H1 (cell line): ENCODE data around the gene ACSF3. TPM values are rescaled to one million over a fixed set of nuclear protein-coding genes. Genes with fewer than 3 reads are reported as not detected.

Experiments
- CTCF ChIA-PET: fragments of 300-600 bp; sonication (Branson Sonifier 250); formaldehyde crosslinking; loops from one replicate; lab custom pipeline; 2021; ENCODE audit not compliant: partially characterized antibody; lab: Charles Lee
- POLR2A ChIA-PET: fragments of 300-600 bp; sonication (Branson Sonifier 250); formaldehyde crosslinking; loops from one replicate; lab custom pipeline; 2021; ENCODE audit warnings: inconsistent platforms; ENCODE audit not compliant: partially characterized antibody; lab: Charles Lee
- DNase-seq, 2 experiments: peaks; one replicate each; pipeline versions ENCODE4 v3.0.0 to v3.0.0-alpha.2; 2010 to 2022; ENCODE audit warnings: low spot score in 2 of 2, low read depth in 1 of 2, mixed read lengths in 1 of 2
- FAIRE-seq: peaks from 2 replicates; lab custom pipeline; 2011; peaks lifted over from hg19 to GRCh38; lab: Jason Lieb, UNC
- H2AFZ ChIP-seq: 2 replicates; pipeline ENCODE4 v1.8.1; 2012; ENCODE audit warnings: low read length, inconsistent platforms
- H2AK5ac ChIP-seq: 2 replicates; pipeline ENCODE4 v1.6.1; 2013; ENCODE audit warnings: low read depth, low read length
- H2BK120ac ChIP-seq: replicated peaks from 2 replicates; pipeline ENCODE3; 2013; ENCODE audit warnings: low read depth, low read length, inconsistent platforms
- H2BK12ac ChIP-seq: 2 replicates; pipeline ENCODE4 v1.6.1; 2013; ENCODE audit warnings: low read depth, low read length
- H2BK15ac ChIP-seq: 2 replicates; pipeline ENCODE4 v1.6.1; 2013; ENCODE audit warnings: low read length
- H2BK20ac ChIP-seq: 2 replicates; pipeline ENCODE4 v1.6.1; 2013; ENCODE audit warnings: low read length
- H2BK5ac ChIP-seq: 2 replicates; pipeline ENCODE4 v1.6.1; 2013; ENCODE audit warnings: low read depth, low read length
- H3K14ac ChIP-seq: 2 replicates; pipeline ENCODE4 v1.6.1; 2013; ENCODE audit warnings: inconsistent platforms; ENCODE audit not compliant: insufficient read length
- H3K18ac ChIP-seq: 2 replicates; pipeline ENCODE4 v1.6.1; 2013; ENCODE audit warnings: low read length; ENCODE audit errors: extremely low read depth
- H3K23ac ChIP-seq: 2 replicates; pipeline ENCODE4 v1.6.1; 2013; ENCODE audit warnings: inconsistent platforms; ENCODE audit not compliant: insufficient read length
- H3K23me2 ChIP-seq: 2 replicates; pipeline ENCODE4 v1.6.1; 2013; ENCODE audit warnings: low read depth, low read length
- H3K27ac ChIP-seq: 2 replicates; pipeline ENCODE4 v1.6.1; 2011; ENCODE audit warnings: low read depth, low read length, inconsistent platforms
- H3K27me3 ChIP-seq, 4 experiments: replicated peaks in 1 of 4; 1 replicate in 1 of 4; 2 replicates in 3 of 4; pipeline versions ENCODE4 v1.6.1 to v1.8.1; 2011 to 2013; ENCODE audit warnings: low read length in 3 of 4, mild to moderate bottlenecking in 3 of 4, inconsistent platforms in 2 of 4, mixed read lengths in 2 of 4, moderate library complexity in 1 of 4; ENCODE audit not compliant: control insufficient read depth in 3 of 4, insufficient read depth in 3 of 4; ENCODE audit errors: extremely low read depth in 1 of 4
- H3K36me3 ChIP-seq, 4 experiments: 2 replicates each; pipeline versions ENCODE4 v1.6.1 to v1.8.1; 2011 to 2013; ENCODE audit warnings: mild to moderate bottlenecking in 4 of 4, low read length in 3 of 4, moderate library complexity in 2 of 4, control low read depth in 1 of 4, inconsistent platforms in 1 of 4; ENCODE audit not compliant: insufficient read depth in 4 of 4, control insufficient read depth in 2 of 4
- H3K4ac ChIP-seq: replicated peaks from 2 replicates; pipeline ENCODE3; 2013; ENCODE audit warnings: low read length, low read depth, mixed read lengths, inconsistent platforms; ENCODE audit not compliant: insufficient read length
- H3K4me1 ChIP-seq, 4 experiments: replicated peaks in 1 of 4; 1 replicate in 1 of 4; 2 replicates in 3 of 4; pipeline versions ENCODE4 v1.6.1 to v1.8.1; 2011 to 2013; ENCODE audit warnings: low read length in 3 of 4, inconsistent platforms in 2 of 4, mixed read lengths in 1 of 4; ENCODE audit not compliant: insufficient read depth in 4 of 4, control insufficient read depth in 3 of 4
- H3K4me2 ChIP-seq, 2 experiments: 2 replicates each; pipeline versions ENCODE4 v1.6.1 to v1.8.1; 2011 to 2013; ENCODE audit warnings: low read depth in 2 of 2, low read length in 2 of 2, control low read depth in 1 of 2, inconsistent platforms in 1 of 2, mild to moderate bottlenecking in 1 of 2; ENCODE audit not compliant: insufficient read depth in 1 of 2
- H3K4me3 ChIP-seq, 4 experiments: fragments of 200-600, 300-600 bp in 1 of 4; sonication (generic), shearing (Covaris generic), sonication (Bioruptor Twin) in 1 of 4; 2 replicates each; pipeline versions ENCODE4 v1.5.1 to v1.8.1; 2011 to 2016; ENCODE audit warnings: low read length in 4 of 4, low read depth in 3 of 4, control low read depth in 2 of 4, inconsistent platforms in 2 of 4, mild to moderate bottlenecking in 2 of 4, mixed read lengths in 1 of 4, moderate library complexity in 1 of 4; ENCODE audit not compliant: insufficient read depth in 2 of 4; ENCODE audit errors: extremely low read depth in 1 of 4
- H3K56ac ChIP-seq: replicated peaks from 2 replicates; pipeline ENCODE3; 2013; ENCODE audit warnings: low read depth, mild to moderate bottlenecking, mixed read lengths, low read length, inconsistent platforms; ENCODE audit not compliant: insufficient read length
- H3K79me1 ChIP-seq: 2 replicates; pipeline ENCODE4 v1.6.1; 2013; ENCODE audit warnings: low read depth, low read length, control low read depth
- H3K79me2 ChIP-seq, 2 experiments: 2 replicates each; pipeline versions ENCODE4 v1.6.1 to v1.8.1; 2012 to 2013; ENCODE audit warnings: low read length in 2 of 2, mild to moderate bottlenecking in 2 of 2, inconsistent platforms in 1 of 2; ENCODE audit not compliant: insufficient read depth in 2 of 2, control insufficient read depth in 1 of 2
- H3K9ac ChIP-seq, 4 experiments: replicated peaks in 1 of 4; 1 replicate in 1 of 4; 2 replicates in 3 of 4; pipeline versions ENCODE4 v1.6.1 to v1.8.1; 2011 to 2013; ENCODE audit warnings: low read depth in 3 of 4, low read length in 3 of 4, control low read depth in 2 of 4, mild to moderate bottlenecking in 2 of 4, moderate library complexity in 2 of 4, inconsistent platforms in 1 of 4; ENCODE audit errors: extremely low read depth in 1 of 4
- H3K9me3 ChIP-seq, 2 experiments: 2 replicates each; pipeline versions ENCODE4 v1.6.1 to v1.8.1; 2012 to 2013; ENCODE audit warnings: mild to moderate bottlenecking in 2 of 2, moderate library complexity in 2 of 2, control low read depth in 1 of 2, inconsistent platforms in 1 of 2, low read depth in 1 of 2, low read length in 1 of 2, mixed read lengths in 1 of 2; ENCODE audit not compliant: insufficient read depth in 2 of 2
- H4K20me1 ChIP-seq, 2 experiments: replicated peaks in 1 of 2; 2 replicates each; pipeline versions ENCODE3 to v1.8.1; 2011 to 2013; ENCODE audit warnings: inconsistent platforms in 2 of 2, low read length in 2 of 2, mild to moderate bottlenecking in 1 of 2; ENCODE audit not compliant: insufficient read depth in 2 of 2, control insufficient read depth in 1 of 2
- H4K5ac ChIP-seq: 2 replicates; pipeline ENCODE4 v1.6.1; 2013; ENCODE audit warnings: low read length, low read depth, mixed read lengths, inconsistent platforms; ENCODE audit not compliant: insufficient read length
- H4K8ac ChIP-seq: 2 replicates; pipeline ENCODE4 v1.8.0; 2013; ENCODE audit warnings: mild to moderate bottlenecking, moderate library complexity, low read length, inconsistent platforms; ENCODE audit not compliant: insufficient read depth; ENCODE audit errors: extremely low read depth
- H4K91ac ChIP-seq: replicated peaks from 2 replicates; pipeline ENCODE3; 2013; ENCODE audit warnings: low read length, mixed read lengths, inconsistent platforms; ENCODE audit not compliant: insufficient read length
- ASH2L ChIP-seq: fragments of 200-600, 300-600 bp; sonication (generic); IDR thresholded peaks from one replicate; pipeline ENCODE4 v1.7.1; 2017; ENCODE audit warnings: low read length
- CHD1 ChIP-seq: IDR thresholded peaks from 2 replicates; pipeline ENCODE4 v1.6.1; 2012; ENCODE audit warnings: low read depth, low read length, improper control_type of control experiment
- CTCF ChIP-seq, 3 experiments: IDR thresholded peaks; 1 replicate in 2 of 3; 2 replicates in 1 of 3; pipeline versions ENCODE4 v1.5.1 to v1.6.1; 2011; ENCODE audit warnings: low read length in 3 of 3, mild to moderate bottlenecking in 3 of 3, inconsistent platforms in 2 of 3, low read depth in 1 of 3, moderate library complexity in 1 of 3; ENCODE audit not compliant: insufficient read depth in 1 of 3; ENCODE audit errors: control extremely low read depth in 1 of 3
- EP300 ChIP-seq, 2 experiments: IDR thresholded peaks; 1 replicate in 1 of 2; 2 replicates in 1 of 2; pipeline ENCODE4 v1.6.1; 2011 to 2012; ENCODE audit warnings: low read depth in 2 of 2, low read length in 2 of 2, mild to moderate bottlenecking in 2 of 2, borderline replicate concordance in 1 of 2, inconsistent platforms in 1 of 2, moderate library complexity in 1 of 2
- EZH2 ChIP-seq: fragments of 200-600 bp; sonication (generic); IDR thresholded peaks from 2 replicates; pipeline ENCODE4 v1.7.1; 2012; ENCODE audit warnings: low read depth, mild to moderate bottlenecking, moderate library complexity, low read length, inconsistent platforms; ENCODE audit not compliant: severe bottlenecking
- KDM5A ChIP-seq: fragments of 200-600 bp; IDR thresholded peaks from 2 replicates; pipeline ENCODE4 v1.7.1; 2012; ENCODE audit warnings: mild to moderate bottlenecking, low read length, inconsistent platforms, mixed read lengths
- PHF8 ChIP-seq: fragments of 200-600 bp; sonication (generic); conservative IDR thresholded peaks from 2 replicates; pipeline ENCODE4 v1.7.1; 2012; ENCODE audit warnings: low read depth, mild to moderate bottlenecking, inconsistent platforms, low read length, moderate library complexity
- SP1 ChIP-seq: IDR thresholded peaks from 2 replicates; pipeline ENCODE4 v1.6.1; 2011; ENCODE audit warnings: low read depth, low read length
- TAF1 ChIP-seq: IDR thresholded peaks from 2 replicates; pipeline ENCODE4 v1.6.1; 2011; ENCODE audit warnings: mild to moderate bottlenecking, low read depth, low read length
- USF2 ChIP-seq: IDR thresholded peaks from 2 replicates; pipeline ENCODE4 v1.6.1; 2011; ENCODE audit warnings: low read length, improper control_type of control experiment
- ZNF274 ChIP-seq: IDR thresholded peaks from 2 replicates; pipeline ENCODE4 v1.7.0; 2012; ENCODE audit warnings: low read length, borderline replicate concordance; ENCODE audit errors: extremely low read depth
- WGBS, 2 experiments: shearing (Covaris generic) in 1 of 2; methylation state at CpG; one replicate each; pipeline versions ENCODE4 v1.1.6 to v1.1.7; 2013 to 2015; ENCODE audit warnings: low lambda C conversion rate in 2 of 2, mixed read lengths in 2 of 2, inconsistent platforms in 1 of 2, low coverage in 1 of 2, missing lambda C conversion rate in 1 of 2; ENCODE audit not compliant: insufficient replicate concordance in 2 of 2, insufficient coverage in 1 of 2, insufficient read length in 1 of 2; ENCODE audit errors: extremely low coverage in 1 of 2, missing lambda C conversion rate in 1 of 2; 5-methylcytosine and 5-hydroxymethylcytosine counted together
- polyA plus RNA-seq, 7 experiments: library from polyadenylated mRNA; depleted of rRNA in 3 of 7; stranded (reverse) in 5 of 7; unstranded in 2 of 7; fragments of >200 nt in 5 of 7; fragments of 200-250 nt in 2 of 7; gene quantifications; 1 replicate in 5 of 7; 2 replicates in 1 of 7; 4 replicates in 1 of 7; pipeline versions ENCODE4 v1.2.1 to v1.2.3, GENCODE V29; 2011 to 2013; ENCODE audit warnings: missing spikeins in 2 of 7, mixed read lengths in 2 of 7
- total RNA-seq: library from RNA; stranded (reverse); fragmentation: NEBNext Ultra II Directional; extraction: Animal tissue kit (Norgen Biotek cat#: 25700); gene quantifications from 2 replicates; pipeline ENCODE4 v1.2.1, GENCODE V29; 2021

ACSF3 gene
- total and polyA plus RNA-seq, 2 of the 8 experiments (the other 6 are each of a cell fraction or from before 2014, with no cell fraction given) = 15.6 to 22.9 TPM

DNA sequence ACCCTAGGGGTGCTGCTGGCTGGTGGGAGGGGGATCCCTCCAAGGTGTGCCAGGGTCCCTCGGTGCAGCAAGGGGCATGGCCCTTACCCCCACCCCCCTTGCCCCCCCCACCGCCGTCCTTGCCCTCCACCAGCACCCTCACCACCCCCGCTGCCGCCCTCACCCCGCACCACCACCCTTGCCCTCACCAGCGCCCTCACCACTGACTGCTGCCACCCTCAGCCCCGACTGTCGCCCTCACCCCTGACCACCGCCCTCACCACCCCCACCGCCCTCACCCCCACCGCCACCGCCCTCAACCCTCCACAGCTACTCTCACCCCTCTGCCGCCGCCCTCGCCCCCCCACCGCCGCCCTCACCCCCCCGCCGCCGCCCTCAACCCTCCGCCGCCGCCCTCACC, 23.1 kb upstream of the ACSF3 start:
- Histone ChIP-seq H3K4ac (no peak overlapping the region), H2BK15ac (no peak overlapping the region), H3K4me2 (no peak overlapping the region), H2AK5ac (no peak overlapping the region), H3K27me3 (no peaks in the 10 kb centered on the region), H3K79me2 (no peaks in the 10 kb centered on the region), H3K36me3 (no peaks in the 10 kb centered on the region), H4K8ac (no peak overlapping the region), H2AFZ (no peak overlapping the region), H3K23me2 (peaks cover 9% of the 10 kb centered on the region; the same call in 1 of the 2 replicates), H3K9me3 (peaks cover 26 to 33% of the 10 kb centered on the region in 2 experiments), H3K23ac (no peak overlapping the region), H3K14ac (no peak overlapping the region), H3K4me1 (no peaks in the 10 kb centered on the region; a peak in 1 of 7 replicates), H3K4me3 (no peak overlapping the region), H3K18ac (no peak overlapping the region), H4K20me1 (peaks cover 0 to 4% of the 10 kb centered on the region in 2 experiments), H3K79me1 (no peaks in the 10 kb centered on the region), H3K56ac (no peak overlapping the region), H4K91ac (no peak overlapping the region), H2BK12ac (no peak overlapping the region), H2BK5ac (no peak overlapping the region), H4K5ac (no peak overlapping the region), H2BK120ac (no peak overlapping the region), H2BK20ac (no peak overlapping the region), H3K9ac (no peak overlapping the region), H3K27ac (no peak overlapping the region)
- no peak for FAIRE-seq
- DNase-seq = no peak
- CTCF ChIA-PET = interaction anchor here (0.6 to 1.3 kb wide), 5 partner anchors 15 to 81 kb away, joined by 3 to 4 read pairs (median 3); no protein-coding TSS in a partner anchor
- POLR2A ChIA-PET = no interaction called here
- no CpG with 5 or more reads among the region's 24 CpGs for WGBS, 2 experiments
- TF ChIP-seq EZH2 (no peak), EP300 (IDR thresholded peaks at IDR 0.05; ENCODE audit: borderline replicate concordance in 1 of 2, low read depth in 2 of 2, low read length in 2 of 2) (no peak), KDM5A (no peak), CHD1 (no peak), ASH2L (no peak), PHF8 (no peak), SP1 (no peak), ZNF274 (no peak), TAF1 (no peak), USF2 (no peak), CTCF (IDR thresholded peaks at IDR 0.05; ENCODE audit: control extremely low read depth in 1 of 3, insufficient read depth in 1 of 3, low read depth in 1 of 3, low read length in 3 of 3) (no peak)
